HG03469 (cell line): ENCODE measurements around the gene C4BPB.
"Not testable (repeated sequence)": the region's sequence is repeated elsewhere in the genome, so short reads cannot be mapped to it uniquely, and the experiment has no call there.

Experiments
- ATAC-seq: cut with Tn5 transposase; IDR thresholded peaks from one replicate; pipeline ENCODE4 v1.9.1; 2021; ENCODE audit warnings: mild to moderate bottlenecking, moderate library complexity, moderate number of reproducible peaks; ENCODE audit not compliant: unreplicated experiment

Gene C4BPB, protein sequence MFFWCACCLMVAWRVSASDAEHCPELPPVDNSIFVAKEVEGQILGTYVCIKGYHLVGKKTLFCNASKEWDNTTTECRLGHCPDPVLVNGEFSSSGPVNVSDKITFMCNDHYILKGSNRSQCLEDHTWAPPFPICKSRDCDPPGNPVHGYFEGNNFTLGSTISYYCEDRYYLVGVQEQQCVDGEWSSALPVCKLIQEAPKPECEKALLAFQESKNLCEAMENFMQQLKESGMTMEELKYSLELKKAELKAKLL

DNA sequence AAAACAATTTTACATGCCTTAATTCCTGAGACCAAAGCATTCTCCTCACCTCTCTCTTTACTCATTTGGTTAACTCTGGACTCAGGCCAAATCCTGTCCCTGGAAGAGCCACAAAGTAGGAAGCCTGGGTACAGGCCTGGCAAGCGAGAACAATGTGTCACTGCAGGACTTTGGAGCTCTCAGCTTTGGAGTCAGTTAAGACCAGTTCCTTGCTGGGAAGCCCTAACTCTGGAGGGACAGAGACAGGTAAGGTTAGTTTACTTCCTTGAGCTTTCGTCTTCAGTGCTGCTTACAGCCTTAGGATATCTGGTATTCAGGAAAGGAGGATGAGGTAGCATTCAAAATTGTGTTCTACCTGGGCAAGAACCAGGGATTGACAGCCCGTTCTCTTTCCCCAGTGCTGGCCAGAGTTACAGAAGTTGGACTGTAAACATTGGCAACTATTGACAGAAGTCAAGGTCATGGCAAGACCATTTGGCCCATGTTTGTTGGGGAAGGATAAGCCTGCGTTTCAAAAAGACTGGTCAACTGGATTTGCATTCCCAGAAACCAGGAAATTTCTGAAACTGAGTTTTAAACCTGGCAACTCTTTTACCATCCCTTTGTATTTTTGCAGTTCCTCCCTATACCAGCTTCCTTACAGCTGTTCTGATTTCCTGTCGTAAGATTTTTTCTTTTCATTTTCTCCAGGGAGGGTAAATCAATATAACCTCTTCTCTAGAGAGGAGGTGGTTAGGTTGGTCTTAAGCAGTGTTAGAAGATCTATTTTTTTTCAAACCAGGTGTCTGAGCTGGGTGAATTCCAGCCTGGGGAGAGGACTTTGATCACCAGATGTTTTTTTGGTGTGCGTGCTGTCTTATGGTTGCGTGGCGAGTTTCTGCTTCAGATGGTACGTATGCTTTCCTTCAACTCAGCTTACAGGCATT is at the start of gene C4BPB:
TSS of gene C4BPB (plus strand) at position 160 of the 926 bp plus-strand sequence. CDS start at position 832, 672 bp downstream.
- ATAC-seq = no peak

DNA sequence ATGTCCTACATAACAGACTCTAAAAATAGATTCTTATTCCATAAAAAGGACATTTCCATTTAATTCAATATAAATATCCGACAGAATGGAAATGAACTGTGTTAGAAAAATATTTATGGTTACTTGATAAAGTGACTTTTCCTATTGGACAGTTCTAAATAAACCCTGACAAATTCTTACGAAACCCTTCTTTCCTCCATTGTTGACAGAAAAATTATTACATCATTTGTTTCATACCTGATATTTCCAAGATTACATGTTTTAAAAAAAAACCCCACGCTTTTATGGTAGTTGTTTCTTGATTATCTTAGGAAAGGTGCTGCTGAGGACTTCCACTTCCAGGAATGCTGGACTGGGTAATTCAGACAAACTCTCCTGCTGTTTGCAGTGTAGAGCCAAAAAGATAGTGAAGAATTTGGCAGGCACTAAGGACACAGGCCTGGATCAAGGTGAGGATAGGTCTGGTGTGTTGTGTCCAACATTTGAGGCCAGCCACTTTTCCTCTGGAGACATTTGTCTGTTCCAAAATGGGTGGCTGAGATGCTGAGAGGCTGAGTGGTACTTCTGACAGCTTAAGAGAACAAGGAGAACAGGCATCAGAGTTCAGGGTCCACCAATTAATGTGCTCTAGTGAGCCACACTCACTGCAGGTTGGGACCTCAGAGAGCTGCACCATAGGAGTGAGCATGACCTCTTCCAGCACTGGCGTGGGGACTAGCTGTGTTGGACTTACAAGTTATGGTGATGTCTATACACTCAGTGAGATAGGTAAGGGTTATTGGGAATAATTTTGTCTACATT is 49.1 kb upstream of the C4BPB start:
- no peak for ATAC-seq

DNA sequence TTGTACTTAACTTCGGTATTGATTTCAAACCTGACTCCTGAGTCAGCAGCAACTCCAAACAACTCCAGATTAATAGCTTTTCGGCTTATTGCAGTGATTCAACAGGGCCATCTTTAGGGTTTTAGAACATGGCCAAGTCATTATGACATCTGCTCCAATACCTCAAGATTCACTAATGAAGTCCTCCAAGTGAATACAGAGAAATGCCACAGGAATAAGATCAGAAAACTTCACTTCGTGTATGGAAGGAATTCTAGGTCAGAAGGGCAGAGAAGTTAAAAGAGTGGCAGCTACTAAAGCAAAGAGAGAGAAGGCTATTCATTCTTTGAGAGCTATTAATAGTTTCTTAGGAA is 48.5 kb upstream of the C4BPB start:
- no peak for ATAC-seq

DNA sequence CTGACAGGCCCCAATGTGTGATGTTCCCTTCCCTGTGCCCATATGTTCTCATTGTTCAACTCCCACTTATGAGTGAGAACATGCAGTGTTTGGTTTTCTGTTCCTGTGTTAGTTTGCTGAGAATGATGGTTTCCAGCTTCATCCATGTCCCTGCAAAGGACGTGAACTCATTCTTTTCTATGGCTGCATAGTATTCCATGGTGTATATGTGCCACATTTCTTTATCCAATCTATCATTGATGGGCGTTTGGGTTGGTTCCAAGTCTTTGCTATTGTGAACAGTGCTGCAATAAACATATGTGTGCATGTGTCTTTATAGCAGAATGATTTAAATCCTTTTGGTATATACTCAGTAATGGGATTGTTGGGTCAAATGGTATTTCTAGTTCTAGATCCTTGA is 47.3 kb upstream of the C4BPB start:
- ATAC-seq = not testable (repeated sequence)

DNA sequence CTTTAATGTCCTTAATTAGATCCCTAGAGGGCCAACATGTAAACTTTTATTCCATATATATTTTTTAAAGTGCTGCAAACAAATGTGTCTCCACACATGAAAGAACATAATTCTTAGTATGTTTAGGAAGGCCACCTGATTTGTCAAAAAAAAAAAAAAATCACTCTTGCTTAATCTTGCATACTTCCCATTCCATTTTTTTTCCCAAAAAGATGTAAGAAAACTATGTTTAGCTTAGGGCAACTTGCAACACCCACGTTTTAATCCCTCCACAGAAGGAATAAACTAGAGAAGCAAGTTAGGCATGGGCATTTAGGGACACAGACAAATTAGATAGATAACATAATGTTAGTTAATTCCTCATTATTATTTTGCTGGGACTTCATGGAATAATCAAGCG is 43.2 kb upstream of the C4BPB start:
- ATAC-seq = no peak

DNA sequence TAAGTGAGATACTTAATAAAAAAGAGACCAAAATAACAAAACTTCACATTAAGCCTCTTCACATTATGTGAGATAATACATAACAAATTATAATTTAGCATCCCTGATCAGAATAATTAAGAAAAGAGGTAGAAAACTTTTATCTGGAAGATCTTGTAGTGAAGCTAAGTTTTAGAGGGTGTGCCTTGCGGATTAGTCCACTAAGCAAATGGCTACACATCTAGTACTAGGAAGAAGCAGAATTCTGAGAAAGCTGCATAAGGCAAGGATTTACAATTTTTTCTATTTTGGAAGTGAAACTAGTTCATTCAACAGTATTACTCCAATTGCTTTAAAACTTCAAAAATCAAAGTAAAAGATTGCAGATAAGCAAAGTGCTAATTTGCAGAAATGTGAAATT is 41.2 kb upstream of the C4BPB start:
- ATAC-seq = no peak

DNA sequence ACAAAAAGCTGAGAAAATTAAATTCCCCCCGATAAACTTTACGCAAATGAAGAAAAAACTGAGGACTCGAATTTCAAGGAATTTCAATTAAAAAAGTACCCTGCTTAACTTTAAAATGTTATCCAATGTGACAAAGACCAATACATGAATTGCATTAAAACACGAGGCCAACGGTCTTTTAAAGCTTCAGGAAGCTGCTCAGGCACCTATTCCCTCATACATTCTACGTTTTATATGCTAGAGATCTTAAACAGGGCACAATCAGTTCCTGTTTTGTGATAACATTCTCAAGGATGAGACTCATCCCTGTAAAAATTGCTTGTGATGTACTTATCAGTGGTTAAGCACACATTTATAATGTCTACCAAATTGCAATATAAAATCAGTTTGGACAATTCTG is 40.6 kb upstream of the C4BPB start:
- ATAC-seq = no peak

DNA sequence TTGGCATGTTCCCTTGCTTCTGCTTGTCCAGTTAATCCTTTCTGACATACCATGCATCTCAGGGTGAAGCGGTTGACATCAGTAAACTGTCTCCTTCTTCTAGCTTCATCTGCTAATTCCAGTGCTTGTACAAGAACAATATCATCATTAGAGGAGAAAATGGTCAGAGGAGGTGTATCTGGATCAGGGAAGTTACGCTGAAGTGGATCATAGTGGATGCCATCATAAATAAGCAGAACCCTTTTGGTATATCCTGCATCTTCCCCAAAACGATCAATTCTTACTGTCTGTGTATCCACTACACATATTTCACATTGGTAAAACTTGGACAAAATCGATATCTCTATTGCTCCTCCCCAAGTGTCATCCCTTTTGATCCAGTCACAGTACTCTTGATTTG is 39.6 kb upstream of the C4BPB start:
- ATAC-seq = no peak

DNA sequence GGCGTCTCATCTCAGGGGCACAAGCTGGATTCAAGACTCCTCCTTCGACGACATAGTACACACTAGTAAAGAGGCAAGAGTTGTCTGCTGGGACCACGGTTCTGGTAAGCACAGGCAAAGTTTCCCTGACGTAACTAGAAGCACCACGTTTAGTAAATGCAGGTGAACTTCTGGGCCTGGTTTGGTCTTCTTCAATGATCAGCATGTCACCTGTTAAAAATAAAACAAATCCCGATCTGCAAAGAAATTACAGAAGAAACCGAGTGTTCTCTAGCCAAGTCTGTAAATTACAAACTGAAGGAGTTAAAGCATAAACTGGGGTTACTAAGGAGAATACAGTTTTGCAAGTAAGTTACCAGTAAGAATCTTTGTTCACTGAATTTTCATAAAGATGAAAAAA is 39.1 kb upstream of the C4BPB start:
- ATAC-seq = no peak

DNA sequence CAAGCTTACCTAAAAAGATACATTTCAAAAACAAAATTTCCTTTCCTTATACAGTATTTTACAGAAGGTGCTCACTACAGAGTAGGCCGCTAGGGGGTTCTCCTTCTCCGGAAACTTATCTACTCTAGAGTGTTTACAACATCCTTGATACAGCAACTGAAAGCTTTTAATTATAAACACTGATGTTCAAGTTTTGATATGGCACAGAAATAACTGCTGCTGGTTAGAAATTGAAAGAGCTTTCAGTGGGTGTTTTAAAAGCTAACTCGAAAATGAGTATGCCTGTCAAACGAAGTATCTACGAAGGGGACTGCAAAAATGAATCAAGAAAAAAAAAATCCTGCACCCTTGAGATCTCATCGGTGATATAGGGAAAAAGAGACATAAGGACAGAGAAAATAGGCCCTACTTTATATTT is 38.7 kb upstream of the C4BPB start:
- peak; percentile 29 for ATAC-seq

DNA sequence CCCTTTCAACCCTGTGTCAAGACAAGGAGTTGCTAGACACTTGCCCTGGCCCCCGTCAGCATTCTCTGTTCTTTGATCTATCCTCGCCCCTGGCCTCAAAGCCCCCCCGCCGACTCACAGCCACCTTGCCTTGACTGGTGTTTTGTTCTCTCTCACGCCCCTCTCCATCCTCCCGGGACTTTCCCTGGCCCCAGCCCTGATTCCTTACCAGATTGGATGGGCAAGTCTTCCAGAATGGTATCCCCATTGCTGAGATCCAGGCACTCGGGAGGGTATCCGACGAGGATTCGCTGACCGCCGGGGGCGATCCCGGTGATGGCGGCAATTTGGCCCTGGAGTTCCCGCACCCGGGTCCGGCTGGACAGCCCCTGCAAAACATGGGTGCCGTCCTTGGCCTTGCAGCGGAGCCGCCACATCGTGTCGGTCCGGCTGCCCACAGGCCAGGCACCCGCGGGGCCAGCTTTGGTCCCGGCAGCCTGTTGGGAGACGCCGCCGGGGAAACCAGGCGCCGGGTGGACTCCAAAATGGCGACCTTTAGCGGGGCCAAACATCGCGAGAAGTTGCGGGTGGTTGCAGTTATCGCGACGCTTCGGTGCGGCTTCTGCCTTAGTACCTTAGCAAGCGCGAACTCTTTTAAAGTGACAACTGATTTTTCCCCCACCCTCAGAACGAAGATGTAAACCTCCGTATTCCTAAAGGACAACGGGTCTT is 38.0 kb upstream of the C4BPB start:
- ATAC-seq = no peak

DNA sequence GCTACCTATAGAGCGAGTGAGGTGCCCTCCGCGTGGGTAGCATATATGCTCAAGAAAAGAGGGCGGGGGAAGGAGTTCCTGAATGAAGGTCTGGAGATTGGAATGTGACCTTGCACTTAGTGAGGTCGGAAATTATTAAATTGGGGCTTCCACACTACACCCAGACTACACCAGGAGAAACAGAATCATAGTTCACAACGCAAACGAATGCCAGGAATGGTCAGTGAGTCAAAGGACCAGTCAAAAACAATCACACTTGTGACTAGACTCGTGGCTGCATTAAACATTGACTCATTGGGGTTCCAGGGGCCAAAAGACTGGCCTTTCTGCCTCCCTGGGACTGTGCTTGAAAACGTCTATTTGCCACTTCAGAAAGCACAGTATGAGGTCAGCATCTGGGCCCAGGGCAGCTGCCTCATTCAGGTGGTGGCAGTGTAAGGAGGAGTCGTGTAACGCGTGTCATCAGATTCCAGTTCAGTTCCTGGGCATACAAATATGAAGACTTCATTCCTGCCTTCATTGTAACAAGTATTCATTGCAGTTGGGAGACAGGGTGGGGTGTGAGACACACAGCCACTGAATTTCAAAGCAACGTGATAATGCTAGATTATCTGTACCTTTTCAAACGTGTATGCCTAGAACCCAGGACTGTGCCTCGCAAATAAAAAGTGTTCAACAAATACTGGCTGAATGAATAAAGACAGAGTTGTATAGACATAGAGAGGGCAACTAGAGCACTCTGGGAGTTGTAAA is 37.3 kb upstream of the C4BPB start, which contains the start of gene YOD1:
TSS of gene YOD1 (minus strand) at position 18 of the 753 bp plus-strand sequence. CDS start 178 bp downstream, outside the sequence.
- ATAC-seq = no peak

DNA sequence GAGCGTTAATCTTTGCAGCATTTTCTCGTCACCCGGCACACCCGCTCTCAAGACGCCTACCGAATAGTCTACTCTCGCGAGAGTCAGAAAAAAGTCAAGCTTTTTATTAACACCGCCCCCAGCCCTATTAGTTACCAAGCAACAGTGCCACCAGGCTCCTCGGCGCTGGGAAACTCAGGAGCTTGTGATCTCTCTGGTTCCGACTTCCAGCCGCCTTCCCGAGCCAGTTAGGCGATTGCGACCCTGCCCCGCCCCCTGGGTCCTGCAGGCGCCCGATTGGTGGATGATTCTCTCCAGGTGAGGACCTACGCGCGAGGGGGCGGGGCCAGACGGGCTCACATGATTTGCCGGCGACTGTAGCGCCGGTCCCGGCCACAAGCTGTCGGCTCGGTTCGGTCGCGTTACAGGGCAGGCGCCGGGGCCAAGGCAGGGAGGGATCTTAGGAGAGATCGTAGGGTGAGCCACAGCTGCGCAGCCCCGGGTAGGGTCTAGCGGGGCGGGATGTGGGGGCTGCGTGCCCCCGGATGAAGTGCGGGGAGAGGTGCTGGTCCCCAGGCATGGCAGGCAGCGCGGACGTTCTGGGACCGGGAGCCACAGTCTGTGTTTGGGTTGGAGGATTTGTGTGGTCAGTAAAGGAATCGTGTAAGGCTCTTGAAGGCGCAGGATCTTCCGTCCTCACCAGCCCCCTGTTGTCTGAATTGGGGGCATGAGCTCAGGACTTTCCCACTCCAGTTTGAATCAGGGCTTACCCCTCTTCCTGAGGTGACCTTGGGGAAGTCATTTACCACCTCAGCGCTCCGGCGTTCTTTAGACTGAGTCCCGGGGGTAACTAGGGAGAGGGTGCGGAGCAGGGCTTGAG is 35.5 kb upstream of the C4BPB start, which contains the start of gene PFKFB2:
TSS of gene PFKFB2 (plus strand) at position 365 of the 859 bp plus-strand sequence. CDS start 1,443 bp downstream, outside the sequence.
- peak; percentile 47 for ATAC-seq

DNA sequence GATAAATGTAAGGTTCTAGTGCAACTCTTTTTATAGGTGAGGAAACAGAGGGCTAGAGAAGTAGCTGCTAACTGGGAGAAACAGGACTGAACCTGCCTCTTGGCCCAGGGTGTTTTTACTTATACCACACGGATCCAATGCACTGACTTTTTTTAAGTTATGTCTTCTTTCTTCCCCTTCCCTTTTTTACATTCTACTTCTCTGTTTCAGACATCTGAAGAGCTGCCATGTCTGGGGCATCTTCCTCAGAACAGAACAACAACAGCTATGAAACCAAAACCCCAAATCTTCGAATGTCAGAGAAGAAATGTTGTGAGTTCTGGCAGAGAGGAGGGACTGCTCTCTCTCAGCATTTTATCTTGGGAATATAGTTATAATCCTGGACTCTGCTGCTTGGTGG is 34.2 kb upstream of the C4BPB start:
- ATAC-seq = no peak

DNA sequence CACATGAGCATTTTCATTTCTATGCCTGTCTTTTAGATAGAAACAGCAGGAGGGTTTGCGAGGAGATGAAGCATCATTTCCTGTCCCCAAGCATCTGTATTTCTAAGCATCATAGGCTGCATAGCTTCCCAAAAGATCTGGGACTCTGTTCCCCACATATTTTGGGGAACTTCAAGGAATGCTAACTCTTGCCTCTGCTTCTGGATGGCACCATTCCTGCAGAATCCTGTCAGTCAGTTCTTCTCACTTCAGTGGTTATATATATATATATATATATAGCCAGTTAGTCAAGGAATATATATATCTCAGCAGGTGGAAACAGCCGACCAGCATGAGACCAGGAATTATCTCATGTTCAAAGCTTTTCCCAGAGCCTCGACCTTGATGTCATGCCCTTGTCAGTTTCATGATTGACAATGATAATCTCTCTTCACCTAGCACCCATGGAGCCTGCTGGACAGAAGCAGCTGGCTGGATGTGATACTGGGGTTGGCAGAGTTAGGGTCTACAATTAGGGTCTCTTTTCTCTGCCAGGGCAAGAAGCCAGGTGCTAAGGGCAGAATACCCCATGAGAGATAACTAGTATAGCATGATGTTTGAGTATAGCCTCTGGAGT is 33.2 kb upstream of the C4BPB start:
- no peak for ATAC-seq

DNA sequence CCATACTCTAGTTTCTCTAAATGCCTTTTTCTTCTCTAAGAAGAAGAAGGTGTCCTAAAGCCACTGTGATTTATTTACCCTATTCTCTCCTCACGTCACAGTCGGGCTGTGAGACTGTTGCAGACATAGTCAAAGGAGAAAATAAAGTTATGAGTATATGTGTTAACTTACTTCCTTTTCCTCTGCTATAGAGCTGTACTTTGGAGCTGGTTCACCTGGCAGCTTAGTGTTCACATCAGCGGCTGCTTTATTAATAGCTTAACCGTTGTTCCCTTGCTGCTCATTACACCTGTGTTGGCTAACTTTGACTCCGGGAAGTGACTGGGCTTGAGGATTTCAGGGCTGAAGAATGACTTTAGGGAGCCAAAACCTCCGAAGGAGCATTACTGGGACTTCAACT is 32.0 kb upstream of the C4BPB start:
- no peak for ATAC-seq

DNA sequence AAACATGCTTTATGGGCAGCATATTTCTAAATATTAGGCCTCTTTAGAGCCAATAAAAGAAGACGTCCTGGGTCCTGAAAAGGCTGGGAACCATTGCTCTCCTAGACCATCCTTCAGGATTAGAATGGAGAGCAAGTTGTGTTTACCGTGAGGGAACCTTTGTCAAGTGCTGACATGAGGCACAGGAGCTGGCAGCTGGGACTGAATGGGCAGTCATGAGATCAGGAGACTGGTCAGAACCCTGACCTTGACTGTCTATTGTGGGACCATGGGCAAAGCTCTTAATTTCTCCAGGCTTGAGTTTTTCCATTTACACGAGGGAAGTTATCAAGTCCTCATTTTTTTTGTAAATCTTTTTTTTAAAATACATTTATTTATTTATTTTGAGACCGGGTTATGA is 30.4 kb upstream of the C4BPB start:
- ATAC-seq = no peak
